ENCODE data around the gene MCMBP. TPM values are rescaled to one million over a fixed set of nuclear protein-coding genes. Genes with fewer than 3 reads are reported as not detected.

The MCMBP gene
- total RNA-seq, 2 experiments from 2014 or later = 14.5 to 14.6 TPM

DNA sequence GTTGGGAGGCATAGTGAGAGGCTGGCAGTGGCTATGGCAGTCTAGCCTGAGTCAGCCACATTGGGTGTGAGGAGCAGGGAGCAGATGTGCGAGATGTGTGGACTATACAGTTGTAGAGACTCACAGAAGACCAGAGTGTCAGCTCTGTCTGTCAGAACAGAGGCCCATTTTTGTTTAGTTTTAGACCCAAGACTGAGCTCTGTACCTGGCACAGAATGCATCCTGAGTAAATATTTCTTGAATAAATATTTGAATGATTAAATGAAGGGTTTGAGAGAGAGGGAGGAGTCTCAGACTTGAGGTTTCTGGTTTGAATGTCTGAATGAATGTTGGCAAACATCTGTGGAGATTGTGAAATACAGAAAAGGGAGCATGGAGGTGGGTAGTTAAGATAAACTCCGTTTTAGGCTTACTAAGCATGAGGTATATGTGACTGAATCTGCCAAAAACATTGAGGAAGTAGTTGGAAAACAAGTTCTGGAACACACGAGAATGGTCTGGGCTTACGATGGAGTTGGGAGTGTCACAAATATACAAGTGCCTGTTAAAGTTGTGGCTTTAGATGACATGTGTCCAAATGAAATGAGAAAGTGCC is 23.5 kb upstream of the MCMBP start:
- Mint-ChIP-seq H3K4me3 (no peak overlapping the region), H3K27ac (peak overlapping the region; percentile 60), H3K36me3 (ENCODE audit: low read depth) (peaks cover 57% of the 10 kb centered on the region), H3K9me3 (no peaks in the 10 kb centered on the region), H3K4me1 (ENCODE audit: low read depth) (peaks cover 75% of the 10 kb centered on the region), H3K27me3 (no peaks in the 10 kb centered on the region)
- DNase-seq (no peak), ATAC-seq (ENCODE audit: poor library complexity) (no peak)
- CTCF ChIA-PET = interaction anchor here (1.5 kb wide), 1 partner anchor 23 kb away, joined by 4 read pairs; no protein-coding TSS in a partner anchor
- TF ChIP-seq, protein P1, sequence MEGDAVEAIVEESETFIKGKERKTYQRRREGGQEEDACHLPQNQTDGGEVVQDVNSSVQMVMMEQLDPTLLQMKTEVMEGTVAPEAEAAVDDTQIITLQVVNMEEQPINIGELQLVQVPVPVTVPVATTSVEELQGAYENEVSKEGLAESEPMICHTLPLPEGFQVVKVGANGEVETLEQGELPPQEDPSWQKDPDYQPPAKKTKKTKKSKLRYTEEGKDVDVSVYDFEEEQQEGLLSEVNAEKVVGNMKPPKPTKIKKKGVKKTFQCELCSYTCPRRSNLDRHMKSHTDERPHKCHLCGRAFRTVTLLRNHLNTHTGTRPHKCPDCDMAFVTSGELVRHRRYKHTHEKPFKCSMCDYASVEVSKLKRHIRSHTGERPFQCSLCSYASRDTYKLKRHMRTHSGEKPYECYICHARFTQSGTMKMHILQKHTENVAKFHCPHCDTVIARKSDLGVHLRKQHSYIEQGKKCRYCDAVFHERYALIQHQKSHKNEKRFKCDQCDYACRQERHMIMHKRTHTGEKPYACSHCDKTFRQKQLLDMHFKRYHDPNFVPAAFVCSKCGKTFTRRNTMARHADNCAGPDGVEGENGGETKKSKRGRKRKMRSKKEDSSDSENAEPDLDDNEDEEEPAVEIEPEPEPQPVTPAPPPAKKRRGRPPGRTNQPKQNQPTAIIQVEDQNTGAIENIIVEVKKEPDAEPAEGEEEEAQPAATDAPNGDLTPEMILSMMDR (IDR thresholded peaks at IDR 0.05) = no peak
- H3K27ac ChIP-seq (ENCODE audit: low read depth in 1 of 2, low read length in 2 of 2) = no peak overlapping the region
- POLR2A ChIA-PET = interaction anchor here (1.9 kb wide), 1 partner anchor 23 kb away, joined by 6 read pairs; the partner anchor contains the start of gene MCMBP
- intact Hi-C loops (cut with DNase I, micrococcal nuclease) = no loop called here
- H3K36me3 ChIP-seq (ENCODE audit: insufficient read depth, low read length) = peaks cover 19% of the 10 kb centered on the region
- H3K9me3 ChIP-seq (ENCODE audit: control insufficient read depth in 1 of 2, insufficient read depth in 1 of 2, low read length in 2 of 2) = no peaks in the 10 kb centered on the region
- H3K4me1 ChIP-seq (ENCODE audit: insufficient read depth, low read length) = peaks cover 36% of the 10 kb centered on the region
- H3K4me3 ChIP-seq (ENCODE audit: low read length) = no peak overlapping the region
- H3K27me3 ChIP-seq (ENCODE audit: control insufficient read depth in 1 of 2, insufficient read depth in 2 of 2, low read length in 2 of 2) = no peaks in the 10 kb centered on the region

DNA sequence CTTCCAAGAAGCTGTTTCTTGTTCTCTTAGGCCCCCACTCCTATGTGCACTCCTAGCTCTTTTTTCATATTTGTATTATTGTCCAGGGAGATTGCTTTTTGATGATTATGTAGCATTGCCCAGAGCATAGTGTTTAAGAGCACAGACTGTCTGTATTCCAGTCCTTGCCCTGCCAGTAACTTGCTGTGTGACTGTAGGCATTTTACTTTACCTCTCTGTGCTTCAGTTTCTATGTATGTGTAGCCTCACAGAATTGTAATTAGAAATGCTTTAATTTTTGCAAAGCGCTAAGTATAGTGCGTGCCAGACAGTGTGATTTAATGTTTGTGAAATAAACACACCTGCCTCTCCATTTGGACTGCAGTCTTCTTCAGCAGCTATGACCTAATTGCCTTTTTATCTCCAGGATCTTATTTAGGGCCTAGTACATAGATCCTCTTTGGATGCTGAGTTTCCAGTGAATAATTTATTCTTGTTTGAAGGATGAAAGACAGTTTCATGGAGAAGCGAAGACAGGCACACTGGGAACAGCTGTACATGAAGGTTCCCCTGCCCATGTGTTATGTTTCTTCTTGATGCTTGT is 21.3 kb upstream of the MCMBP start:
- ChIA-PET POLR2A (interaction anchor here (1.1 to 5.3 kb wide), 2 partner anchors 12 to 22 kb away, joined by 6 to 82 read pairs; partner anchors contain the start of gene MCMBP), CTCF (no interaction called here)
- Mint-ChIP-seq H3K4me3 (peak overlapping the region; percentile 95), H3K4me1 (ENCODE audit: low read depth) (peaks cover 64% of the 10 kb centered on the region), H3K27ac (peak overlapping the region; percentile 95), H3K36me3 (ENCODE audit: low read depth) (peaks cover 49% of the 10 kb centered on the region), H3K27me3 (no peaks in the 10 kb centered on the region), H3K9me3 (no peaks in the 10 kb centered on the region)
- peaks cover 13% of the 10 kb centered on the region for H3K36me3 ChIP-seq (ENCODE audit: insufficient read depth, low read length)
- TF ChIP-seq, protein P1 (IDR thresholded peaks at IDR 0.05) = no peak
- no peaks in the 10 kb centered on the region for H3K27me3 ChIP-seq (ENCODE audit: control insufficient read depth in 1 of 2, insufficient read depth in 2 of 2, low read length in 2 of 2)
- intact Hi-C loops (cut with DNase I, micrococcal nuclease) = loop anchor here in 1 of 2 experiments (5.0 kb wide), 1 partner anchor 1847 kb away; the partner anchor contains the start of gene RAB11FIP2
- no peak overlapping the region for H3K27ac ChIP-seq (ENCODE audit: low read depth in 1 of 2, low read length in 2 of 2)
- H3K4me1 ChIP-seq (ENCODE audit: insufficient read depth, low read length) = peaks cover 32% of the 10 kb centered on the region
- no peak for ATAC-seq (ENCODE audit: poor library complexity)
- no peak for DNase-seq
- H3K4me3 ChIP-seq (ENCODE audit: low read length) = no peak overlapping the region
- H3K9me3 ChIP-seq (ENCODE audit: control insufficient read depth in 1 of 2, insufficient read depth in 1 of 2, low read length in 2 of 2) = peaks cover 0 to 3% of the 10 kb centered on the region in 2 experiments

DNA sequence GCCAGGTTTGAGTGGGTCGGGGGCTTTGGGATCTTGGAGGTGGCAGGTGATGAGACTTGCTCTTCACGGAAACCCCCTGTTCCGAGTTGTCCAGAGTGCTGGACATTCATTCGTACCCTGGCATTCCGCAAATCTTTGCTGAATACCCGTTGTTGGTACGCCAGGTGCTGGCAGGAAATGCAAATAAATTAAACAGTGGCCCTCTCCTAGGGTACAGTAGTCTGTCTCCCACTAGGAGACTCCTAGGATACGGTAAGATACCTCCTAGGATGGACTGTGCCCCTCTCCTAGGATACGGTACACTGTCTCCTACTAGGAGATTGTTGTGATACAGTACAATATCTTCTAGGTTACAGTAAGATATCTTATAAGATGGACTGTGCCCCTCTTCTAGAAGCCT is 20.4 kb upstream of the MCMBP start:
- intact Hi-C loops (cut with DNase I, micrococcal nuclease) = loop anchor here in 1 of 2 experiments (5.0 kb wide), 1 partner anchor 1846 kb away; the partner anchor contains the start of gene RAB11FIP2
- H3K9me3 ChIP-seq (ENCODE audit: control insufficient read depth in 1 of 2, insufficient read depth in 1 of 2, low read length in 2 of 2) = peaks cover 0 to 3% of the 10 kb centered on the region in 2 experiments

More for the DNA sequence above, 20.4 kb upstream of the MCMBP start:
- H3K27ac ChIP-seq (ENCODE audit: low read depth in 1 of 2, low read length in 2 of 2) = peak overlapping the region; percentile 76 to 91
- H3K36me3 Mint-ChIP-seq (ENCODE audit: low read depth) = peaks cover 40% of the 10 kb centered on the region
- TF ChIP-seq, protein P1 (IDR thresholded peaks at IDR 0.05) = no peak
- H3K27ac Mint-ChIP-seq = peak overlapping the region; percentile 95
- peak overlapping the region; percentile 95 for H3K4me3 Mint-ChIP-seq
- peaks cover 27% of the 10 kb centered on the region for H3K4me1 ChIP-seq (ENCODE audit: insufficient read depth, low read length)
- peaks cover 5% of the 10 kb centered on the region for H3K36me3 ChIP-seq (ENCODE audit: insufficient read depth, low read length)
- ChIA-PET POLR2A (interaction anchor here (1.0 to 5.3 kb wide), 4 partner anchors 9 to 167 kb away, joined by 3 to 82 read pairs (median 5); partner anchors contain the start of genes INPP5F and MCMBP), CTCF (interaction anchor here (1.0 to 2.0 kb wide), 2 partner anchors 21 to 34 kb away, joined by 4 to 7 read pairs; partner anchors contain the start of gene MCMBP)
- H3K27me3 Mint-ChIP-seq = no peaks in the 10 kb centered on the region
- no peak for ATAC-seq (ENCODE audit: poor library complexity)
- H3K4me3 ChIP-seq (ENCODE audit: low read length) = peak overlapping the region; percentile 98
- peaks cover 61% of the 10 kb centered on the region for H3K4me1 Mint-ChIP-seq (ENCODE audit: low read depth)
- DNase-seq = no peak
- H3K9me3 Mint-ChIP-seq = no peaks in the 10 kb centered on the region
- no peaks in the 10 kb centered on the region for H3K27me3 ChIP-seq (ENCODE audit: control insufficient read depth in 1 of 2, insufficient read depth in 2 of 2, low read length in 2 of 2)

All from CD4-positive, alpha-beta T cell (primary cell).